HG02623 (cell line): ENCODE results near the gene WDR35.

Experiments
- ATAC-seq: cut with Tn5 transposase; IDR thresholded peaks from one replicate; pipeline ENCODE4 v1.9.1; 2021; ENCODE audit warnings: moderate library complexity; ENCODE audit not compliant: unreplicated experiment

Gene WDR35

DNA sequence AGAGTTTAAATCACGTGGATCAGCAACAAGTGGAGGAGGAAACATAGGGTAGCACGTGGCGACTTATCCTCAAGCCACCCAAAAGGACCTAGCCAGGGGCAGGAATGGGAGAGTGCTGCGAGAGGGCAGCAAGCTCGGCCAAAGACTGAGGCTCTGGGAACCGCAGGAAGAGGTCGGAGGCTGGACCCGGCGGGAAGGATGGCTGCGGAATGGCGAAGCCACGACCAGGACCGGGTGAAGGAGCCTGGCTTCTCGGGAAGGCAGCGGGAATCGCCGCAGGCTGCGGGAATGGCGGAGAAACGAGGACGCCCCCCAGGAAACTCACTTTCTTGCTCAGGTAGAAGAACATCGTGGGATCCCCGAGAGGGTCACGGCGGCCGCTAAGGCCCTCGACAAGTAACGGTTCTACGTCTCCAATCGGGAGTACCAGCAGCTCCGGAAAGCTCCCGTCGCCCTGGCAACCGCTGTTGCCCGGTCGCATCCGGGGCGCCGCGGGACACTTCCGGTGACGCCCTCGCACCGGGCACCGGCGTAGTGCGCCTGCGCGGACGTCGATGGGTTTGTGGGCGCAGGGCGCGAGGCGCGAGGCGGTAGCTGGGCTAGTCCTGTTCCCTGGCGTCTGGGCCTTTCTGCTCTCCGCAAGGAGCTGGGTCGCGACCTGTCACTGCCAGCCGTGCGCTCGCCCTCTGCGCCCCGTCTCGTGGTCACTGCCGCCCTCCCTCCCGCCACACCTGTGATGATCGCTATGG is at the start of gene WDR35:
TSS of gene WDR35 (minus strand) at position 439 of the 749 bp plus-strand sequence. CDS start at position 349, 90 bp downstream.
- peak; percentile 91 for ATAC-seq

DNA sequence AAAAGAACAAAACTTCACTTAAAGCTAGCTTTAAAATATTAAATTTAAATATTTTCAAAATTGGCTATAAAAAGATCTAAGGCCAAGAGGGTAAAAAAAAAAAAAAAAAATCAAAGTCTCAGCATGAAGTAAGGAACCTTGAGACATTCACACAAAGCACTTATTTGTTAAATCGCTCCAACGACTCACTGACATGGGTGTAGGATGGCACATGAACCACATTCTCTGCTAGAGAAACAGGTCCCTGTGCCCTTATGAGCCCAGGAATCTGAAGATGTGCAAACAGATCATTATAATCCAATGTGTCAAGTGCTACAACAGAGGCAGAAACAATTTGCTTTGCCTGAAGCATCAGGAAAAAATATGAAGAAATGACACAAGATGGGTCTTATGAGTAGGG is 47.8 kb upstream of the WDR35 start:
- ATAC-seq = no peak

DNA sequence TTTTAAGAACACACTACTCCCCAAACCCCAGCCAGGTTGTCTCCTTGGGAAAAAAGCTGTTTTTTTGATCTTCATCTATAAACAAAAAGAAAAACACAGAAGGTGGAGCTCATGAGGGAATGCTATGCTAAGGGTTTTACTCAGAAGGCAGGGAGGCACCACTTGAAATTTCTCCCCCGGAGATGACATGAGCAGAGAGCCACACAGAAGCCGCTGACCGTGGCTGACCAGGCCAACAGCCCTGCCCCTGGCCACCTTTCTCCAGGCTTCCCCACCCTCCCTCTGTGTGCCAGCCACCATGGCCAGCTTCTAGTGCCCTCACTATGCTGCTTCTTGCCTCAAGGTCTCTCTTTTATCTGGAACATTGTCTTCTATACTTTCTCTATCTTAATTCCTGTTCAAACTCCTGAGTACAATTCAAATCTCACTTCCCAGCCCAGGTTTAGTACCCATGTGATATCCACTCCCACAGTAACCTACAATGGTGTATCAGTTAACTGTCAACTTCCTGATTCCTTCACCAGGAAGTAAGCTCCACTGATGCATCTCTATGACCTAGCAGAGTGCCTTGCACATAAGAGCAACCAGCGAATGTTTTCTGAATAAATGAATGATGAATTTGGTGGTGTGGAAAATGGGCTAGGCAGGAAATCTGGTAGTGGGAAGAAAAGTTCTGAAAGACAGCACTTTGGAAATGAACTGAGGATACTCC is 46.2 kb upstream of the WDR35 start:
- no peak for ATAC-seq

DNA sequence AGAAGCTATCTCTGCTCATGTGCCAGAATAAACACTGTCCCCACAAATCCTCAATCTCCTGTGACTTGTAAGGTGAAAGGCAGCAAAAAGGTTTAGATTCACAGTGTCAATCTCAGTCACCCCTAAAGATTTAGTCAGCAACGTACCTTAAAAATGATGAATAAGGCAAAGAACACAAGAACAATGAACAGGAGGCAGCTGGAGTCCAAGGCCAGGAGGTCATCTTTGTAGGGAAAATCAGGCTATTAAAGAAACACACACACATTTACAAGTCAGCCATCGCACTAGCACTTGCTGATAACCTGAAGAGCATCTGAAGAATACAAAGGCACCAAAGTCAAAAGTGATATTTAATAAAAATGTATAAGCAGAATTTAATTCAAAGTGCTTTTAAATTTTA is 44.9 kb upstream of the WDR35 start:
- ATAC-seq = no peak

DNA sequence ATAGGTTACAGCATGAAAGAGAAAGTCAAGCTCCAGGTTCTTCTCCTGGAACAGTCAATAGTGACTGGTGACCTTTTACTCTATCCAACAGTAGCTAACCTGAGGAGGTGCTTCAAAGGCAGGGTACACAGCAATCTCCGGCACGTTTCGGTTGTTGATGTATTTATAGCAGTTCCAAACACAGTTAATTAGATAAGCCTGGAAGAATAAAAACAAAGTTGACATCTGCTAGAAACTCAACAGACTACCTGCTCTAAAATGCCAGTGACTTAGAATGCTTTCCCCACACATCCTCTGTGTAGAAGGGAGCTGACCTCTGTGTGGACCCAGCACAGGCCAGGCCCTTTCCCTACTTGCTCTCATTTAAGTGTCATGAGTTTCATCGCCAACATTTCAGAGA is 44.3 kb upstream of the WDR35 start:
- ATAC-seq = no peak

DNA sequence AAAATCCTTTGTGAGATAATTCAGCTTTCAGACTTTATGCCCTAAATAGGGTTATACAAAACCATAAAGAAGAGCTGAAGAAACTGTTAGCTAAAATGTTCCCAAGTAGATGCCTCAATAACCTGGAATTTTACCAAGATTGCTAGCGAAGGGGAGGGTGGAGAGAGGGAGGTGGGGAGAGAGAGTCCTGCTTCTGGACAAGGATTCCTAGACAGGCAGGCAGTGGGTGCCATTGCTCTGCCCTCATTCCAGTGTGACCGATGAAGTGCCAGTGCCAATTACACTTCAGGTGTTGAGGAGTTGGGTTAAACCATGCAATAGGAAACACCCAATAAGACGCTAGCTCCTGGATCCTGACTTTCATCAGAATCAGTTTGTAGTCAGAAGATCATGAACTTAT is 43.4 kb upstream of the WDR35 start:
- no peak for ATAC-seq

DNA sequence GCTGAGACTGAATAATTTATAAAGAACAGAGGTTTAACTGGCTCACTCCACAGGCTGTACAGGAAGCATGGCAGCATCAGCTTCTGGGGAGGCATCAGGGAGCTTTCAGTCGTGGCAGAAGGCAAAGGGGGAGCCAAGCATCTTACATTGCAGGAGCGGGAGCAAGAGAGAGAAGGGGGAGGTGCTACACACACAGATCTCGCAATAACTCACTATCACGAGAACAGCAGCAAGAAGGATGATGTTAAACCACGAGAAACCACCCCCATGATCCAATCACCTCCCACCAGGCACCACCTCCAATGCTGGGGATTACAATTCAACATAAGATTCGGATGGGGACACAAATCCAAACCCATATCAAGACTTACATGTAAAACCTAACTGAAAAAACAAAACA is 40.3 kb upstream of the WDR35 start:
- no peak for ATAC-seq

DNA sequence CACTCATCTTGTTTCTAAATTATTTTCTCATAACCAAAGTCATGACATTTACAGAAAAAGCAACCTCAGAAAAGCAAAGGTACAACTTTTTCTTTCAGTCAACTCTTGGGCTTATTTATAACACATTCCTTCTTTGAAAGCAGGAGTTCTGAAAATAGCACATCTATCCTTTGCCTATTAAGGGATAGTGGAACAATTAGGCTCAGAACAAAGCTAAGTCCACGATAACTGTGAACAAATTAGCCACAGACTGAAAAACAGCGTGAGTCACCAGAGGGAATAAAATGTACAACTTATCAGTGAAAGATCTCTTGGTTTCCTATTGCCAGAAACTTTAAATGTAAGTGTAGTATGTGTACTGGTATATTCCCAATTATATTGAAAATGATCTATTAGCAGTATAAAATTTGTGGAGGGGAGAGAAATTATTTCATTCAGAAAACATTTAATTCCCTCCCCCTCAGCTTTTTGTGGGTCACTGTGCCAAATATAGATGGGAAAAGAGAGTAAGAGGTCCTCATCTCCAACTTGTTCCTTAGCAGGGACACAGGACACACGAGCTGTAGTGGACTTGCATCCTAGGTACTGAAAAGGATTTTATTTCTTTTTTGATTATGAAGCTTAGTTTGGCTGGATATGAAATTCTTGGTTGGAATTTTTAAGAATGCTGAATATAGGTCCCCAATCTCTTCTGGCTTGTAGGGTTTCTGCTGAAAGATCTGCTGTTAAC is 38.0 kb upstream of the WDR35 start:
- ATAC-seq = no peak

DNA sequence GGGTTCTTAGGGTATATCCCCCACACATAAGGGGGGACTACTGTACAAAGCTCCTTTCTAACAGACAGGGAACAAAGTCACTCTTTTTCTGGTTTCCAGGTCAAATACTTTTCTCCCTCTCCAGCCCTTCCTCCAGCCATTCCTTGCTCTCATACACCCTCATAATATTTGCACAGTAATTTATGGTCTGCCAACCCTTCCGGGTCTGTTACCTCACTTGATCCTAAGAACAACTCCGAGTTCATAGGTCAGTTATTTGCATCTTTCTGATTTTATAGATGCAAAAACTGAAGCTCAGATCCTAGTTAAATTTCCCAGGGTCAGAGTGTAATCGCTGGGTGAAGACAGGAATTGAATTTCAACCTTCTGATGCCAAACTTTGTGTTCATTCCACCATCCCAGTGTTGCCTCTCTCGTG is 37.4 kb upstream of the WDR35 start:
- no peak for ATAC-seq

DNA sequence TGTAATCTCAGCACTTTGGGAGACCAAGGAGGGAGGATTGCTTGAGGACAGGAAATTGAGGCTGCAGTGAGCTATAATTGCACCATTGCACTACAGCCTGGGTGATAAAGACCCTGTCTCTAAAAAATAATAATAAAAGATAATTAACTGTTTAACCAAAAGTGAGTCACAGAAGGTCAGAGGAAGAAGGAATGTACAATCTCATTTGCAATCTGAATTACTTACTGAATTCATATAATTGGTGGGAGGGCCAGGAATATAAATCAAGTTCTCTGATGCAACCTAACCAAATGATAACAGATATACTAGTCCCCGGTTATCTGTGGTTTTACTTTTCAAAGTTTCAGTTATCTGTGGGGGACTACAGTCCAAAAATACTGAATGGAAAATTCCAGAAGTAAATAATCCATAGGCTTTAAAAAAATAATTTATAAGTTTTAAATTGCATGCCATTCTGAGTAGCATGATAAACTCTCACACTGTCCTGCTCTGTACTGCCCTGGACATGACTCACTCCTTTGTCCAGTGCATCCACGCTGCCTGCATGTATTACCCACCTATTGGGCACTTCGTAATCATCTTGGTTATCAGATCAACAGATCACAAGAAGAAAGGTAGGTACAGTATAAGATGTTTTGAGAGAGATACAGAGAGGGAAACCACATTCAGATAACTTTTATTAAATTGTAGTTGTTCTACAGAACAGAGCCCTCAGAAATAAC is 35.3 kb upstream of the WDR35 start:
- ATAC-seq = no peak

DNA sequence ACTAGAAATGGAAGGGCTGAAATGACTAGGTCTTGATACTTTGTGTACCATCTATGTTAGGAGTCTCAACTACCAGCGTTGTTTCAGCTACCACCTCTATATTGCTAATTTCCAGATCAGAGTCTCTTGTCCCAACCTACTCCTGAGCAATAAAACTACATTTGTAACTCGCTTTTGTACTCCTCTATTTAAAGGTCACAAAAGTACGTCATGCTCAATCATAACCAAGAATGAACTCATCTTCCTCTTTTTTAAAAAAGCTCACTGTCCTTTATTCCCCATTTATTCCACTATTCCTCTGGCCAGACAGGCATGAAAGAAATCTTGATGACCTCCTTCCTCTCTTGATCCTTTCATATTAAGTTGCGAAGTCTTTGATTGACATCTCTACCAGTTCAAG is 33.8 kb upstream of the WDR35 start:
- ATAC-seq = no peak

DNA sequence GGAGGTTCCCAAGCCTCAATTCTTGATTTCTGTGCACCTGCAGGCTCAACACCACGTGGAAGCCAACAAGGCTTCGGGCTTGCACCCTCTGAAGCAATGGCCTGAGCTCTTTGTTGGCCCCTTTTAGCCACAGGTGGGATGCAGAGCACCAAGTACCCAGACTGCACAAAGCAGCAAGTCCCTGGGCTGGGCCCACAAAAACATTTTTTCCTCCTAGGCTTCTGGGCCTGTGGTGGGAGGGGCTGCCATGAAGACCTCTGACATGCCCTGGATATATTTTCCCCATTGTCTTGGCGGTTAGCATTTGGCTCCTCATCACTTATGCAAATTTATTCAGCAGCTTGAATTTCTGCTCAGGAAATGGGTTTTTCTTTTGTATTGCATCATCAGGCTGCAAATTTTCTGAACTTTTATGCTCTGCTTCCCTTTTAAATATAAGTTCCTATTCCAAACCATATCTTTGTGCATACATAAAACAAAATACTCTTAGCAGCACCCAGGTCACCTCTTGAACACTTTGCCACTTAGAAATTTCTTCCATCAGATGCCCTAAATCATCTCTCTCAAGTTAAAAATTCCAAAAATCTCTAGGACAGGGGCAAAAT is 31.6 kb upstream of the WDR35 start:
- no peak for ATAC-seq

DNA sequence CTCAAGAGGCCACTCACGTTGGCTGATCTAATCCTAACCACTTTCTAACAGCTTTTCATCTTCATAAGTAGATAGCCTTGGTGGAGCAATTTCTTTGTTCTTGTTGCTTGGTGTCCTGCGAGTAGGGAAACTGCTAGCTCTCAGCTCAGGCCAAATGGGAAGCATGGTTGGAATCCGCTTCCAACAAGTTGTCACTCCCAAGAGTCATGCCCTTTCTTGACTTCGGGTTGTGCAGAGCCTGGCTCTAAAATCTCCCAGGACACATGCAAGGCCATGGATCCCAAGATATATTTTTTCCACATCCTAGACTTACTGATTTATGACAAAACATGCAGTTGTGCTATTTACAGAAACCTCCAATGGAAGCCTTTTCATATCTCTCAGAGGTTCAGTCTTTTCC is 29.8 kb upstream of the WDR35 start:
- ATAC-seq = no peak

DNA sequence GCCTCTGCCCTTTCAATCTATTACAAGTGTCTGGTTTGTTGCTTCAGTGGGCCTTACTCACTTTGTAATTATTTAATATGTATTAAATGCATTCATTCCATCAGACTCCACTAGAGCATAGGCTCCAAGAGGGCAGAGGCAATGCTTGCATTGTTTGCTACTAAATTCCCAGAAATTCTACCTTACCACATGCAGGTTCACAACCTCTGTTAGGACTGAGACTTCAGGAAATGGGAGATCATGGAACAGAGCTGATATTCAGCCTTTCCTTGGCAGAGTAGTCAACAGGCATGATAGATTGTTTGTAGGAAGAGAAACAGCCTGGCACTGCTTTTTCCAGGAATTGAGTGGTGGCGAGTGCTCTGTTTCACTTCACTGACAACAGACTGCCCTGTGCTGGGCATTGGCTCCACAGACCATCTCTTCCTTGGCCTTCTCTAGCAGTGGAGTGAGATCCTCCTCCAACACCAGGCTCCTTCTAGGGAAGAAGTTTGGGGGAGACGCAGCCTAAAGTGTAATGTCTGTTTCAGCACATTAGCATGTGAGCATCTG is 28.8 kb upstream of the WDR35 start:
- no peak for ATAC-seq

DNA sequence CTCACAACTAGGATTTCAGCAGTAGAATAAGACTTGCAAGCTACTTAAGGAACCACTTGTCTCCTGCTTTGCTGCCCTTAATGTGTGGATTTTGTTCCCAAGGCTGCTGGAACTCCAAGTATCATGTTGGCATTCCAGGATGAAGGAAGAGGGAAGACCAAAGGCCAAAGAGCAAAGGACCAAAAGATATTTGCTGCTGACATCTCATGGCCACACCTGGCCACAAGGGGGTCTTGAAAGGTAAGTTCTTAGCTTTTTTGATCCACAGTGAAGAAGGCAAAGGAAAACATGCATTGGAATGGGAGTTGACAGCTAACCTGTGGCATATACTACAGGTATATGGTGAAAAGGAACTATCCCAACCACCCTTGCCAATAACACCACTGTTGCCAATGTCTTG is 26.4 kb upstream of the WDR35 start:
- no peak for ATAC-seq

DNA sequence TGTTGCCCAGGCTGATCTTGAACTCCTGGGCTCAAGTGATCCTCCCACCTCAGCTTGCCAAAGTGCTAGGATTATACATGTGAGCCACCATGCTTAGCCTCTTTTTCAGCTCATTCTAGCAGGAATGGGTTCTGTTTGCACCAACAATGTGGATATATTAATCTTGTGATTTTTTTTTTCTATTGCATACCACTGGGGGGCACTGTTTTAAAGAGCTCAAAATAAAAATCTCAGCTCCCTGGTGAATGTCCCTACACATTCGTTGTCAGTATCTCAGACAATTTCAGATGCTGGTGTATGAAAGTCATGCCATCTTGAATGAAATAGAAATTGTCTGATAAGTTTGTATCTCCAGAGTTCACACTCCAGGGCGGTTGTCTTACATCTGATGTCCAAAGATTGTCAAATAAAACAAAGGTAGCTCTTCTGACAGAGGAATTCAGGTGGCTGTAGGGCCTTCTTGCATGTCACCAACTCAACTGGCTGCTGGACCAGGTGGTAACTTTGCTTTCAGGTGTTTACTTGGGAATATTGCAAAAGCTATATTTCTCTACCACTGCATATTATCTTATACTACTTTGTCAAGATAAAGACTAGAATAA is 25.7 kb upstream of the WDR35 start:
- no peak for ATAC-seq

DNA sequence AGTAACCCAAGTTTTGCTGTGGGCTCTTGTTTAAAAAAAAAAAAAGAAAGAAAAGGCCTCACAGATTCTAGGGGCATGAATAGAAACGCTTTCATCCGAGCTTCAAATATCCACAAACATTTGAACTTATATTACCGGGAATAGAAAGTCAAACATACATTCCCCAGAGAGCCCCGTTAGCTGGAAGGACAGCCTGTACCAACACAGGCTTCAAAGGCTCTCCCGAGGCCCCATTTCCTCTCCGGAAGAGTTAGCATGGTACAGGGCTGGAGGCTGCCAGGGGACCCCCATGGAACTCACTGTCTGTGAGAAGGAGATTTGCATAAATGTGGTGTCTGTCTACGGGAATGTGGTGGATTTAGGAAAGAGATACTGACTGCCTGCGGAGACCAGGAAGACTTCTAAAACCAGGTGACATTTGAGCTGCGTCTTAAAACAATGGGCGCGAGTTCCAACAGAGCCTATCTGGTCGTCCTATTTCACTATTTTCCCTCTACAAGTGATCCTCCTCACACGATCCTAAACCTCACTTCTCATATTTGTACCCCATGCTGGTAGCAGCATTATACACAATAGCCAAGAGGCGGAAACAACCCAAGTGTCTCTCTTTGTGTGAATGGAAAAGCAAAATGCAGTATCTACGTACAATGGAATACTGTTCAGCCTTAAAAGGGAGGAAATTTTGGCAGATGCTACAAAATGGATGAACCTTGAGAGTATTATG is 23.4 kb upstream of the WDR35 start:
- ATAC-seq = no peak

DNA sequence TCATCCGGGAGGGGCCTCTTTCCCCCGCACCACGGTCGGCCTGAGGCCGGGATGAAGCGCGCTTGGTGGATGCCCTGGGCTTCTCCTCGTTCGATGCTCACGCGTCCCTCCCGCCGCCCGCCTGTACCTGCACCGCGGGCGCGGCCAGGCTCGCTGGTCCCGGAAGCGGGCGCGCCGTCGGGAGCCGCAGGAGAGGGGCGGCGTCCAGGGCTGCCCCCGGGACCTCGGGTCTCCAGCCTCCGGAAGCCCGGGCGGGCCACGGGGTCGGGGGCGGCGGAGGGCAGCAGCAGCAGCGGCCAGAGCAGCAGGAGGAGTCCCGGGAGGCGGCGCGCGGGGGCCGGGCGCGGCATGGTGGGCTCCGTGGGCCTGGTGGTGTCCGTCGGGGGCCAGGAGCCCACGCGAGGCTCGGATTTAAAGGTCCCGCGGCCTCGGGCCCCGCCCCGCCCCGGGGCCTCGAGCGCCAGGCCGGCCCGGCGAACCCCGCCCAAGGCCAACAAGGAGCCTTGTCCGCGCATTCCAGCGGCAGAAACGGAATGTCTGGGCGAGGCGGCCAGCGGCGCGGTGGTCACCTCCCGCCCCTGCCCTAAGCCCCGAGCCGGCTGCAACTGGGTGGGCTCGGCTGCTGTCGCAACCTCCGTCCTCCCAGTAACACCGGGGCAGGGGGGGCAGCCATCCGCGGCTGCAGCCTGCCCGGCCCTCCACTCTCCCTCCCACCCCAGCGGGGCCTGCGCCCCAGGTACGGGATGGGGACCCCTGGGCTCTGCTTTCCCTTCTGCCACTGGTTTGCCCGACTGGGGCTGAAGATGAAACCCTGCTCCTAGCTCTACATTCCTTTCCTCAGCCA is 22.6 kb upstream of the WDR35 start, which contains the start of gene MATN3:
TSS of gene MATN3 (minus strand) at position 387 of the 844 bp plus-strand sequence. CDS start at position 350, 37 bp downstream.
- ATAC-seq = no peak

DNA sequence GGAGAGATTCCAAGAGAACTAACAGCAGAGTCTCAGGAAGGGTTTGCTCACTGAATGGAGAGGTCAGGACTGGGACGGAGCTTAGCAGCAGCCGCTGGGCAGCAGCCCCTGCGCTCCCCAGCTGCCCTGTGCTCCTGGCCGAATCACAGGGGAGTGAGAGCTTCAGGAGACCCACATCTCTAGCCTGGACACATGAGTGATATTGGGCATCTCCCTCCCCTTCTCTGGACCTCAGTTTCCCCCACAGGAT is 22.1 kb upstream of the WDR35 start:
- ATAC-seq = no peak
